ENCODE results near the gene EHD4. TPM values are rescaled to one million over a fixed set of nuclear protein-coding genes. Genes with fewer than 3 reads are reported as not detected.
A peak's percentile ranks its signal among the peaks of the same experiment; 100 is the strongest.

Gene EHD4
- polyA plus RNA-seq, 2 donors = 12.7 to 13.4 TPM

GRCh38 chr15:41982133-41982930 lies 10.0 kb upstream of the EHD4 start:
- H3K27ac ChIP-seq (ENCODE audit: low read depth in 2 of 2, low read length in 1 of 2) = peak overlapping the region in 1 of 2 donors; percentile 21
- no peak overlapping the region for H3K4me3 ChIP-seq (ENCODE audit: low read depth in 1 of 2, low read length in 2 of 2)
- H3K36me3 ChIP-seq (ENCODE audit: control insufficient read depth in 2 of 2, insufficient read depth in 2 of 2, low read length in 1 of 2) = no peaks in the 10 kb centered on the region
- WGBS, 2 donors = 89% methylated on average over 10 of the region's 10 CpGs
- H3K27me3 ChIP-seq (ENCODE audit: control insufficient read depth in 1 of 2, insufficient read depth in 2 of 2, low read length in 2 of 2) = no peaks in the 10 kb centered on the region
- peaks cover 0 to 2% of the 10 kb centered on the region in 2 donors for H3K4me1 ChIP-seq (ENCODE audit: control insufficient read depth in 2 of 2, insufficient read depth in 2 of 2, low read length in 1 of 2)
- no peaks in the 10 kb centered on the region for H3K9me3 ChIP-seq (ENCODE audit: control insufficient read depth in 2 of 2, insufficient read depth in 1 of 2, low read depth in 1 of 2, low read length in 1 of 2)

GRCh38 chr15:41981371-41982132 lies 9.2 kb upstream of the EHD4 start:
- WGBS, 2 donors = 83 to 84% methylated on average over 10 of the region's 10 CpGs
- no peaks in the 10 kb centered on the region for H3K27me3 ChIP-seq (ENCODE audit: control insufficient read depth in 1 of 2, insufficient read depth in 2 of 2, low read length in 2 of 2)
- H3K27ac ChIP-seq (ENCODE audit: low read depth in 2 of 2, low read length in 1 of 2) = no peak overlapping the region
- no peaks in the 10 kb centered on the region for H3K36me3 ChIP-seq (ENCODE audit: control insufficient read depth in 2 of 2, insufficient read depth in 2 of 2, low read length in 1 of 2)
- peaks cover 0 to 2% of the 10 kb centered on the region in 2 donors for H3K4me1 ChIP-seq (ENCODE audit: control insufficient read depth in 2 of 2, insufficient read depth in 2 of 2, low read length in 1 of 2)
- no peak overlapping the region for H3K4me3 ChIP-seq (ENCODE audit: low read depth in 1 of 2, low read length in 2 of 2)
- no peaks in the 10 kb centered on the region for H3K9me3 ChIP-seq (ENCODE audit: control insufficient read depth in 2 of 2, insufficient read depth in 1 of 2, low read depth in 1 of 2, low read length in 1 of 2)

- H3K9me3 ChIP-seq (ENCODE audit: control insufficient read depth in 2 of 2, insufficient read depth in 1 of 2, low read depth in 1 of 2, low read length in 1 of 2) = no peaks in the 10 kb centered on the region
- no peak overlapping the region for H3K27ac ChIP-seq (ENCODE audit: low read depth in 2 of 2, low read length in 1 of 2)
- H3K27me3 ChIP-seq (ENCODE audit: control insufficient read depth in 1 of 2, insufficient read depth in 2 of 2, low read length in 2 of 2) = no peaks in the 10 kb centered on the region
- no peaks in the 10 kb centered on the region for H3K36me3 ChIP-seq (ENCODE audit: control insufficient read depth in 2 of 2, insufficient read depth in 2 of 2, low read length in 1 of 2)
- peaks cover 0 to 2% of the 10 kb centered on the region in 2 donors for H3K4me1 ChIP-seq (ENCODE audit: control insufficient read depth in 2 of 2, insufficient read depth in 2 of 2, low read length in 1 of 2)
- WGBS, 2 donors = 69% methylated on average over 7 of the region's 7 CpGs
- no peak overlapping the region for H3K4me3 ChIP-seq (ENCODE audit: low read depth in 1 of 2, low read length in 2 of 2)
Observed at GRCh38 chr15:41980654-41981323, 8.4 kb upstream of the EHD4 start.

- Histone ChIP-seq H3K27ac (ENCODE audit: low read depth in 2 of 2, low read length in 1 of 2) (no peak overlapping the region), H3K4me1 (ENCODE audit: control insufficient read depth in 2 of 2, insufficient read depth in 2 of 2, low read length in 1 of 2) (peaks cover 0 to 2% of the 10 kb centered on the region in 2 donors), H3K9me3 (ENCODE audit: control insufficient read depth in 2 of 2, insufficient read depth in 1 of 2, low read depth in 1 of 2, low read length in 1 of 2) (no peaks in the 10 kb centered on the region), H3K36me3 (ENCODE audit: control insufficient read depth in 2 of 2, insufficient read depth in 2 of 2, low read length in 1 of 2) (no peaks in the 10 kb centered on the region), H3K4me3 (ENCODE audit: low read depth in 1 of 2, low read length in 2 of 2) (no peak overlapping the region), H3K27me3 (ENCODE audit: control insufficient read depth in 1 of 2, insufficient read depth in 2 of 2, low read length in 2 of 2) (no peaks in the 10 kb centered on the region)
- 81 to 85% methylated on average over 5 of the region's 5 CpGs for WGBS, 2 donors
Observed at GRCh38 chr15:41979493-41980266, 7.3 kb upstream of the EHD4 start.

GRCh38 chr15:41978534-41978933 lies 6.2 kb upstream of the EHD4 start:
- WGBS, 2 donors = 86 to 91% methylated on average over 4 of the region's 4 CpGs
- Histone ChIP-seq H3K27ac (ENCODE audit: low read depth in 2 of 2, low read length in 1 of 2) (no peak overlapping the region), H3K4me3 (ENCODE audit: low read depth in 1 of 2, low read length in 2 of 2) (no peak overlapping the region), H3K27me3 (ENCODE audit: control insufficient read depth in 1 of 2, insufficient read depth in 2 of 2, low read length in 2 of 2) (no peaks in the 10 kb centered on the region), H3K36me3 (ENCODE audit: control insufficient read depth in 2 of 2, insufficient read depth in 2 of 2, low read length in 1 of 2) (no peaks in the 10 kb centered on the region), H3K9me3 (ENCODE audit: control insufficient read depth in 2 of 2, insufficient read depth in 1 of 2, low read depth in 1 of 2, low read length in 1 of 2) (no peaks in the 10 kb centered on the region), H3K4me1 (ENCODE audit: control insufficient read depth in 2 of 2, insufficient read depth in 2 of 2, low read length in 1 of 2) (peaks cover 0 to 2% of the 10 kb centered on the region in 2 donors)

- H3K9me3 ChIP-seq (ENCODE audit: control insufficient read depth in 2 of 2, insufficient read depth in 1 of 2, low read depth in 1 of 2, low read length in 1 of 2) = no peaks in the 10 kb centered on the region
- peaks cover 0 to 2% of the 10 kb centered on the region in 2 donors for H3K4me1 ChIP-seq (ENCODE audit: control insufficient read depth in 2 of 2, insufficient read depth in 2 of 2, low read length in 1 of 2)
- H3K36me3 ChIP-seq (ENCODE audit: control insufficient read depth in 2 of 2, insufficient read depth in 2 of 2, low read length in 1 of 2) = no peaks in the 10 kb centered on the region
- no peak overlapping the region for H3K27ac ChIP-seq (ENCODE audit: low read depth in 2 of 2, low read length in 1 of 2)
- H3K4me3 ChIP-seq (ENCODE audit: low read depth in 1 of 2, low read length in 2 of 2) = no peak overlapping the region
- no peaks in the 10 kb centered on the region for H3K27me3 ChIP-seq (ENCODE audit: control insufficient read depth in 1 of 2, insufficient read depth in 2 of 2, low read length in 2 of 2)
- WGBS, 2 donors = 85 to 87% methylated on average over 6 of the region's 6 CpGs
Observed at GRCh38 chr15:41977757-41978383, 5.5 kb upstream of the EHD4 start.

- Histone ChIP-seq H3K9me3 (ENCODE audit: control insufficient read depth in 2 of 2, insufficient read depth in 1 of 2, low read depth in 1 of 2, low read length in 1 of 2) (no peaks in the 10 kb centered on the region), H3K36me3 (ENCODE audit: control insufficient read depth in 2 of 2, insufficient read depth in 2 of 2, low read length in 1 of 2) (no peaks in the 10 kb centered on the region), H3K4me3 (ENCODE audit: low read depth in 1 of 2, low read length in 2 of 2) (no peak overlapping the region), H3K27me3 (ENCODE audit: control insufficient read depth in 1 of 2, insufficient read depth in 2 of 2, low read length in 2 of 2) (no peaks in the 10 kb centered on the region), H3K27ac (ENCODE audit: low read depth in 2 of 2, low read length in 1 of 2) (no peak overlapping the region), H3K4me1 (ENCODE audit: control insufficient read depth in 2 of 2, insufficient read depth in 2 of 2, low read length in 1 of 2) (peaks cover 0 to 2% of the 10 kb centered on the region in 2 donors)
- 68 to 74% methylated on average over 2 of the region's 2 CpGs for WGBS, 2 donors
Observed at GRCh38 chr15:41975669-41976068, 3.3 kb upstream of the EHD4 start.

GRCh38 chr15:41974041-41974440 lies 1.7 kb upstream of the EHD4 start:
- Histone ChIP-seq H3K27me3 (ENCODE audit: control insufficient read depth in 1 of 2, insufficient read depth in 2 of 2, low read length in 2 of 2) (no peaks in the 10 kb centered on the region), H3K4me1 (ENCODE audit: control insufficient read depth in 2 of 2, insufficient read depth in 2 of 2, low read length in 1 of 2) (no peaks in the 10 kb centered on the region), H3K4me3 (ENCODE audit: low read depth in 1 of 2, low read length in 2 of 2) (no peak overlapping the region), H3K36me3 (ENCODE audit: control insufficient read depth in 2 of 2, insufficient read depth in 2 of 2, low read length in 1 of 2) (no peaks in the 10 kb centered on the region), H3K9me3 (ENCODE audit: control insufficient read depth in 2 of 2, insufficient read depth in 1 of 2, low read depth in 1 of 2, low read length in 1 of 2) (no peaks in the 10 kb centered on the region), H3K27ac (ENCODE audit: low read depth in 2 of 2, low read length in 1 of 2) (no peak overlapping the region)
- 89 to 93% methylated on average over 1 of the region's 1 CpG for whole genome bisulfite sequencing, 2 donors

- H3K36me3 ChIP-seq (ENCODE audit: control insufficient read depth in 2 of 2, insufficient read depth in 2 of 2, low read length in 1 of 2) = no peaks in the 10 kb centered on the region
- no peaks in the 10 kb centered on the region for H3K9me3 ChIP-seq (ENCODE audit: control insufficient read depth in 2 of 2, insufficient read depth in 1 of 2, low read depth in 1 of 2, low read length in 1 of 2)
- peak overlapping the region; percentile 95 to 97 for H3K4me3 ChIP-seq (ENCODE audit: low read depth in 1 of 2, low read length in 2 of 2)
- H3K27ac ChIP-seq (ENCODE audit: low read depth in 2 of 2, low read length in 1 of 2) = peak overlapping the region; percentile 90 to 92
- 1 to 2% methylated on average over 46 of the region's 46 CpGs for WGBS, 2 donors
- H3K4me1 ChIP-seq (ENCODE audit: control insufficient read depth in 2 of 2, insufficient read depth in 2 of 2, low read length in 1 of 2) = no peaks in the 10 kb centered on the region
- H3K27me3 ChIP-seq (ENCODE audit: control insufficient read depth in 1 of 2, insufficient read depth in 2 of 2, low read length in 2 of 2) = no peaks in the 10 kb centered on the region
Observed at GRCh38 chr15:41971895-41972252, 483 bp downstream of the EHD4 start.
